Neural progenitor cell (in vitro differentiated cells): Measurements from ENCODE around the gene LMAN2L. TPM values are rescaled to one million over a fixed set of nuclear protein-coding genes. Genes with fewer than 3 reads are reported as not detected.

Source experiments
- DNase-seq: peaks from one replicate; pipeline ENCODE4 v3.0.0-alpha.2; 2016; ENCODE audit warnings: low spot score
- H2AFZ ChIP-seq: fragments of 200-600 bp; sonication (generic); replicated peaks from 2 replicates; pipeline ENCODE4 v1.6.1; 2016; ENCODE audit warnings: antibody characterized with exemption
- H3F3A ChIP-seq: fragments of 200-600 bp; sonication (generic); 2 replicates; pipeline ENCODE4 v1.6.1; 2016; ENCODE audit warnings: antibody characterized with exemption, low read depth
- H3K27ac ChIP-seq: fragments of 200-600 bp; sonication (generic); 2 replicates; pipeline ENCODE4 v1.5.1; 2016; ENCODE audit warnings: mild to moderate bottlenecking
- H3K27me3 ChIP-seq: fragments of 200-600 bp; sonication (generic); 2 replicates; pipeline ENCODE4 v1.6.1; 2016; ENCODE audit warnings: mild to moderate bottlenecking, moderate library complexity
- H3K36me3 ChIP-seq: fragments of 200-600 bp; sonication (generic); 2 replicates; pipeline ENCODE4 v1.5.1; 2016
- H3K4me1 ChIP-seq: fragments of 200-600 bp; sonication (generic); 2 replicates; pipeline ENCODE4 v1.6.1; 2016; ENCODE audit warnings: mixed run types
- H3K4me2 ChIP-seq: fragments of 200-600 bp; sonication (generic); 2 replicates; pipeline ENCODE4 v1.6.1; 2016
- H3K4me3 ChIP-seq: fragments of 200-600 bp; sonication (generic); 2 replicates; pipeline ENCODE4 v1.5.1; 2016
- H3K79me2 ChIP-seq: fragments of 200-600 bp; sonication (generic); 2 replicates; pipeline ENCODE4 v1.6.1; 2016; ENCODE audit warnings: low read depth
- H3K9ac ChIP-seq: fragments of 200-600 bp; sonication (generic); 2 replicates; pipeline ENCODE4 v1.6.1; 2016
- H3K9me3 ChIP-seq: fragments of 200-600 bp; sonication (generic); 2 replicates; pipeline ENCODE4 v1.5.1; 2016; ENCODE audit warnings: low read depth
- H4K20me1 ChIP-seq: fragments of 200-600 bp; sonication (generic); 2 replicates; pipeline ENCODE4 v1.6.1; 2016; ENCODE audit warnings: low read depth
- H3K27ac Mint-ChIP-seq: 3 replicates; pipeline ENCODE4 v1.8.0; 2021; ENCODE audit warnings: mixed read lengths
- H3K27me3 Mint-ChIP-seq: 2 replicates; pipeline ENCODE4 v1.8.0; 2022; ENCODE audit warnings: low read depth, mild to moderate bottlenecking, inconsistent platforms, moderate library complexity, mixed read lengths; ENCODE audit not compliant: insufficient read depth
- H3K36me3 Mint-ChIP-seq: 3 replicates; pipeline ENCODE4 v1.8.0; 2021; ENCODE audit warnings: mixed read lengths
- H3K4me1 Mint-ChIP-seq: 3 replicates; pipeline ENCODE4 v1.8.0; 2021; ENCODE audit warnings: mixed read lengths
- H3K4me3 Mint-ChIP-seq: 3 replicates; pipeline ENCODE4 v1.8.0; 2021; ENCODE audit warnings: mild to moderate bottlenecking, moderate library complexity, mixed read lengths
- H3K9me3 Mint-ChIP-seq: 3 replicates; pipeline ENCODE4 v1.8.0; 2020; ENCODE audit warnings: mixed read lengths
- EZH2 ChIP-seq: fragments of 200-600 bp; sonication (generic); IDR thresholded peaks from 2 replicates; pipeline ENCODE4 v1.6.1; 2017; ENCODE audit warnings: antibody characterized with exemption, mild to moderate bottlenecking, moderate library complexity
- EZH2phosphoT487 ChIP-seq: fragments of 200-600 bp; sonication (generic); IDR thresholded peaks from 2 replicates; pipeline ENCODE4 v1.6.1; 2017; ENCODE audit warnings: antibody characterized with exemption
- total RNA-seq: library from RNA; depleted of rRNA; stranded (reverse); fragments of >200 nt; gene quantifications from 2 replicates; pipeline ENCODE4 v1.2.3, GENCODE V29; 2015; ENCODE audit warnings: low replicate concordance
- TF ChIP-seq, protein P1 (sequence below): fragments of 200-600 bp; sonication (generic); IDR thresholded peaks from 2 replicates; pipeline ENCODE4 v1.5.1; 2017; ENCODE audit warnings: antibody characterized with exemption, mild to moderate bottlenecking

The LMAN2L gene
- total RNA-seq, 1 donor from 2014 or later: 25.9 TPM

- H3K9me3 Mint-ChIP-seq: no peaks in the 10 kb centered on the region
- peak overlapping the region; percentile 72 for H3K27ac Mint-ChIP-seq
- H3K9me3 ChIP-seq: no peaks in the 10 kb centered on the region
- TF ChIP-seq EZH2: no peak
- TF ChIP-seq, protein P1, sequence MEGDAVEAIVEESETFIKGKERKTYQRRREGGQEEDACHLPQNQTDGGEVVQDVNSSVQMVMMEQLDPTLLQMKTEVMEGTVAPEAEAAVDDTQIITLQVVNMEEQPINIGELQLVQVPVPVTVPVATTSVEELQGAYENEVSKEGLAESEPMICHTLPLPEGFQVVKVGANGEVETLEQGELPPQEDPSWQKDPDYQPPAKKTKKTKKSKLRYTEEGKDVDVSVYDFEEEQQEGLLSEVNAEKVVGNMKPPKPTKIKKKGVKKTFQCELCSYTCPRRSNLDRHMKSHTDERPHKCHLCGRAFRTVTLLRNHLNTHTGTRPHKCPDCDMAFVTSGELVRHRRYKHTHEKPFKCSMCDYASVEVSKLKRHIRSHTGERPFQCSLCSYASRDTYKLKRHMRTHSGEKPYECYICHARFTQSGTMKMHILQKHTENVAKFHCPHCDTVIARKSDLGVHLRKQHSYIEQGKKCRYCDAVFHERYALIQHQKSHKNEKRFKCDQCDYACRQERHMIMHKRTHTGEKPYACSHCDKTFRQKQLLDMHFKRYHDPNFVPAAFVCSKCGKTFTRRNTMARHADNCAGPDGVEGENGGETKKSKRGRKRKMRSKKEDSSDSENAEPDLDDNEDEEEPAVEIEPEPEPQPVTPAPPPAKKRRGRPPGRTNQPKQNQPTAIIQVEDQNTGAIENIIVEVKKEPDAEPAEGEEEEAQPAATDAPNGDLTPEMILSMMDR: no peak
- no peak for TF ChIP-seq EZH2phosphoT487
- H4K20me1 ChIP-seq: peaks cover 2% of the 10 kb centered on the region
- no peaks in the 10 kb centered on the region for H3F3A ChIP-seq
- no peaks in the 10 kb centered on the region for H3K36me3 ChIP-seq
- H3K4me1 ChIP-seq: no peaks in the 10 kb centered on the region
- H3K4me2 ChIP-seq: no peak overlapping the region
- peaks cover 4% of the 10 kb centered on the region for H3K4me1 Mint-ChIP-seq
- no peaks in the 10 kb centered on the region for H3K79me2 ChIP-seq
- H2AFZ ChIP-seq: no peak overlapping the region
- no peak overlapping the region for H3K4me3 Mint-ChIP-seq
- DNase-seq: no peak
- H3K27ac ChIP-seq: no peak overlapping the region
- no peaks in the 10 kb centered on the region for H3K27me3 ChIP-seq
- H3K4me3 ChIP-seq: no peak overlapping the region
- no peak overlapping the region for H3K9ac ChIP-seq
- no peaks in the 10 kb centered on the region for H3K27me3 Mint-ChIP-seq
- H3K36me3 Mint-ChIP-seq: peaks cover 17% of the 10 kb centered on the region
Observed at GRCh38 chr2:96699621-96700020, 40.2 kb downstream of the LMAN2L start.

DNA sequence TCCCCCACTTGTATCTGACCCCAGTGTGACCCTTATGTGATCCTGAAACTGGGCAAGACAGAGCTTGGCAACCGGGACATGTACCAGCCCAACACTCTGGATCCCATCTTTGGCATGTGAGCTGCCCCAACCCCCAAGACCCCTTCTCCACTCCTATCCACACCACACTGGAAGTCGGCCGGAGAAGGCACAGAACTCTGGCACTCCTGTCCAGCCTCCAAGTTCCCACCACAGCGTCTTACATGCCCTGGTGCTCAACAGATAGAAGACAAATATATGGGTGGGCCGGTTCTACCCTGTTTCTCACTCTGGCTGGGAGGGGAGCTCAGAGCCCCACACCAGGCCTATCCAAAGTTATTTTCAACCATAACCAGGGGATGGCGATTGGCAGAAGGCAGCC lies 40.8 kb downstream of the LMAN2L start:
- Histone ChIP-seq H3K79me2 (no peaks in the 10 kb centered on the region), H3K27ac (no peak overlapping the region), H4K20me1 (peaks cover 2% of the 10 kb centered on the region), H3K9ac (no peak overlapping the region), H3K4me1 (no peaks in the 10 kb centered on the region), H2AFZ (no peak overlapping the region), H3K27me3 (no peaks in the 10 kb centered on the region), H3K4me2 (no peak overlapping the region), H3K36me3 (no peaks in the 10 kb centered on the region), H3K4me3 (no peak overlapping the region), H3F3A (no peaks in the 10 kb centered on the region), H3K9me3 (no peaks in the 10 kb centered on the region)
- Mint-ChIP-seq H3K27ac (peak overlapping the region; percentile 72), H3K36me3 (peaks cover 13% of the 10 kb centered on the region), H3K27me3 (no peaks in the 10 kb centered on the region), H3K4me1 (peaks cover 7% of the 10 kb centered on the region), H3K4me3 (peak overlapping the region; percentile 14), H3K9me3 (no peaks in the 10 kb centered on the region)
- TF ChIP-seq, protein P1: no peak
- TF ChIP-seq EZH2phosphoT487 (no peak), EZH2 (no peak)
- no peak for DNase-seq

DNA sequence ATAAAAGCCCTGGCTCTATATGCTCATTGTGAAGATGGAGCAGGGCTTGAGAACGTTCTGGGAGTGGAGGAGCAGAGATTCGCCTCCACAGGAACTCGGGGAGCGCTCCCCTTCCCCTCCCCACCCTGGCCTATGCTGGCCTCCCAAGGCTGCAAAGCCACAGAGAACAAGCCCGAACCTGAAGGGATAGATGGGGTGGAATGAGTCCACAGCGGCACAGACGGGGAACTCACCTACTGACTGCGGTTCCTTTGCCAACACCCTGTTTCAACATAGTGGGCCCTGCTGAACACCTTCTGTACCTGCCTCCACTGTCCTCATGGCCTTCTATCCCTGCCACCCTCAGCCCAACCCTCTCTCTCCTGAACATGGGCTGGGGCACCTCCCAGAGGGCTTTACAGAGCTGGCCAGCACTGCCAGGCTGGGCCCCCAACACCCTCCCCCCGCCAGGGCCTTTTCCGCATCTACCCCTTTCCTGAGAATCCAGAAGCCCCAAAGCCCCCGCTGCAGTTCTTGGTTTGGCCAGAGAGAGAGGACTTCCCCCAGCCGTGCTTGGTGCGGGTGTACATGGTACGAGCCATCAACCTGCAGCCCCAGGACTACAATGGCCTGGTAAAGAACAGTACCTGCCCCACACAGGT lies 41.5 kb downstream of the LMAN2L start:
- Mint-ChIP-seq H3K27ac (no peak overlapping the region), H3K36me3 (peaks cover 13% of the 10 kb centered on the region), H3K9me3 (no peaks in the 10 kb centered on the region), H3K27me3 (no peaks in the 10 kb centered on the region), H3K4me3 (no peak overlapping the region), H3K4me1 (peaks cover 7% of the 10 kb centered on the region)
- H3F3A ChIP-seq: no peaks in the 10 kb centered on the region
- no peaks in the 10 kb centered on the region for H3K9me3 ChIP-seq
- no peaks in the 10 kb centered on the region for H3K4me1 ChIP-seq
- TF ChIP-seq EZH2phosphoT487 (no peak), EZH2 (no peak)
- TF ChIP-seq, protein P1: no peak
- no peak for DNase-seq
- H3K36me3 ChIP-seq: no peaks in the 10 kb centered on the region
- no peaks in the 10 kb centered on the region for H3K27me3 ChIP-seq
- peaks cover under 1% of the 10 kb centered on the region for H4K20me1 ChIP-seq
- no peaks in the 10 kb centered on the region for H3K79me2 ChIP-seq
- no peak overlapping the region for H3K4me3 ChIP-seq
- no peak overlapping the region for H3K27ac ChIP-seq
- H3K9ac ChIP-seq: no peak overlapping the region
- no peak overlapping the region for H2AFZ ChIP-seq
- no peak overlapping the region for H3K4me2 ChIP-seq
